NCI-H2029 (cell line): ENCODE data around the gene MUC12.
A peak's percentile ranks its signal among the peaks of the same experiment; 100 is the strongest.
"Not testable (repeated sequence)": the region's sequence is repeated elsewhere in the genome, so short reads cannot be mapped to it uniquely, and the experiment has no call there.

Source experiments
- DNase-seq: peaks from one replicate; lab custom pipeline; 2025; lab: John Stamatoyannopoulos, UW

MUC12 gene

GRCh38 chr7:100969066-100969615, at the start of gene MUC12:
TSS of gene MUC12 (plus strand) at chr7:100969565. CDS start at chr7:100969623, 58 bp downstream.
- DNase-seq = no peak

- DNase-seq = not testable (repeated sequence)
These were observed 49.5 kb upstream of the MUC12 start for GRCh38 chr7:100919779-100920437.

- no peak for DNase-seq
These were observed 48.3 kb upstream of the MUC12 start for GRCh38 chr7:100921039-100921438.

GRCh38 chr7:100923616-100924015, 45.7 kb upstream of the MUC12 start:
- DNase-seq = not testable (repeated sequence)

GRCh38 chr7:100929808-100930174, 39.6 kb upstream of the MUC12 start:
- no peak for DNase-seq

- no peak for DNase-seq
These were observed 35.6 kb upstream of the MUC12 start for GRCh38 chr7:100933734-100934133.

- DNase-seq = not testable (repeated sequence)
These were observed 34.0 kb upstream of the MUC12 start for GRCh38 chr7:100935381-100935780.

- DNase-seq = not testable (repeated sequence)
These were observed 33.2 kb upstream of the MUC12 start for GRCh38 chr7:100936167-100936566.

- peak; percentile 12 for DNase-seq
These were observed 27.2 kb upstream of the MUC12 start for GRCh38 chr7:100942045-100942774.

GRCh38 chr7:100943693-100944092, 25.7 kb upstream of the MUC12 start:
- no peak for DNase-seq

- no peak for DNase-seq
These were observed 25.2 kb upstream of the MUC12 start for GRCh38 chr7:100944138-100944537.

- no peak for DNase-seq
These were observed 23.3 kb upstream of the MUC12 start for GRCh38 chr7:100946111-100946510.

- no peak for DNase-seq
These were observed 22.5 kb upstream of the MUC12 start for GRCh38 chr7:100946766-100947365.

- no peak for DNase-seq
These were observed 21.6 kb upstream of the MUC12 start for GRCh38 chr7:100947792-100948191.

GRCh38 chr7:100949227-100949932, 20.0 kb upstream of the MUC12 start, which contains the start of gene MUC3A:
TSS of gene MUC3A (plus strand) at chr7:100949534. CDS start at chr7:100949625, 91 bp downstream.
- no peak for DNase-seq

- no peak for DNase-seq
These were observed 19.4 kb upstream of the MUC12 start for GRCh38 chr7:100949933-100950443.

- no peak for DNase-seq
These were observed 18.2 kb upstream of the MUC12 start for GRCh38 chr7:100951172-100951571.

- DNase-seq = no peak
These were observed 17.3 kb upstream of the MUC12 start for GRCh38 chr7:100951888-100952560.

- no peak for DNase-seq
These were observed 16.7 kb upstream of the MUC12 start for GRCh38 chr7:100952641-100953040.

GRCh38 chr7:100957832-100958421, 11.4 kb upstream of the MUC12 start:
- DNase-seq = no peak

GRCh38 chr7:100959894-100960293, 9.5 kb upstream of the MUC12 start:
- no peak for DNase-seq
